Endothelial cell of umbilical vein (primary cell): ENCODE results near the gene RET. TPM values are rescaled to one million over a fixed set of nuclear protein-coding genes. Genes with fewer than 3 reads are reported as not detected.

Source experiments
- BruUV-seq: library from RNA; stranded (reverse); fragments of 400-500 nt; replicated peaks from 2 replicates; lab custom pipeline; 2021; lab: Mats Ljungman, UMichigan
- CTCF ChIA-PET: fragments of 300-600, 350-600 bp; sonication (Branson Sonifier 250); formaldehyde crosslinking; loops from one replicate; lab custom pipeline; 2021; ENCODE audit warnings: antibody characterized with exemption, inconsistent platforms; lab: Charles Lee
- POLR2A ChIA-PET: fragments of 300-600, 350-600 bp; sonication (Branson Sonifier 250); formaldehyde crosslinking; loops from one replicate; lab custom pipeline; 2021; ENCODE audit warnings: antibody characterized with exemption, inconsistent platforms; lab: Charles Lee
- DNase-seq: peaks from one replicate; pipeline ENCODE4 v3.0.0-alpha.2; 2011; ENCODE audit warnings: low read depth, low spot score
- FAIRE-seq: peaks from 2 replicates; lab custom pipeline; 2011; peaks lifted over from hg19 to GRCh38; lab: Jason Lieb, UNC
- H2AFZ ChIP-seq: 2 replicates; pipeline ENCODE4 v1.6.0; 2012; ENCODE audit warnings: low read depth, low read length, control low read depth, inconsistent platforms
- H3K27ac ChIP-seq: 2 replicates; pipeline ENCODE4 v1.5.1; 2011; ENCODE audit warnings: low read depth, mild to moderate bottlenecking, control low read depth, low read length, moderate library complexity; ENCODE audit not compliant: insufficient read depth
- H3K27me3 ChIP-seq, 2 experiments: 2 replicates each; pipeline versions ENCODE4 v1.6.0 to v1.6.1; 2011; ENCODE audit warnings: low read length in 2 of 2, mixed read lengths in 1 of 2; ENCODE audit not compliant: control insufficient read depth in 2 of 2, insufficient read depth in 2 of 2
- H3K36me3 ChIP-seq, 2 experiments: 2 replicates in 1 of 2; 3 replicates in 1 of 2; pipeline ENCODE4 v1.5.1; 2011; ENCODE audit warnings: low read length in 2 of 2, mild to moderate bottlenecking in 1 of 2, moderate library complexity in 1 of 2; ENCODE audit not compliant: control insufficient read depth in 2 of 2, insufficient read depth in 2 of 2; ENCODE audit errors: extremely low read depth in 1 of 2
- H3K4me1 ChIP-seq: 3 replicates; pipeline ENCODE4 v1.5.1; 2011; ENCODE audit warnings: mild to moderate bottlenecking, low read length; ENCODE audit not compliant: control insufficient read depth, insufficient read depth; ENCODE audit errors: extremely low read depth
- H3K4me2 ChIP-seq: 2 replicates; pipeline ENCODE4 v1.6.1; 2011; ENCODE audit warnings: low read length, control low read depth, mixed read lengths; ENCODE audit not compliant: insufficient read depth
- H3K4me3 ChIP-seq, 3 experiments: fragments of 200-600 bp in 1 of 3; sonication (generic), shearing (Covaris generic) in 1 of 3; replicated peaks in 1 of 3; 2 replicates each; pipeline ENCODE4 v1.5.1; 2011 to 2016; ENCODE audit warnings: control low read depth in 3 of 3, low read length in 3 of 3, mild to moderate bottlenecking in 2 of 3, inconsistent platforms in 1 of 3, low read depth in 1 of 3, moderate library complexity in 1 of 3; ENCODE audit not compliant: insufficient read depth in 1 of 3
- H3K79me2 ChIP-seq: 2 replicates; pipeline ENCODE4 v1.6.0; 2012; ENCODE audit warnings: low read length, inconsistent platforms; ENCODE audit not compliant: control insufficient read depth, insufficient read depth
- H3K9ac ChIP-seq: replicated peaks from 2 replicates; pipeline ENCODE3; 2011; ENCODE audit warnings: low read length, control low read depth; ENCODE audit not compliant: insufficient read depth; ENCODE audit errors: extremely low read depth
- H3K9me1 ChIP-seq: replicated peaks from 3 replicates; pipeline ENCODE4 v1.6.0; 2011; ENCODE audit warnings: mild to moderate bottlenecking, low read length; ENCODE audit not compliant: control insufficient read depth, insufficient read depth; ENCODE audit errors: extremely low read depth
- H3K9me3 ChIP-seq: replicated peaks from 2 replicates; pipeline ENCODE4 v1.5.1; 2012; ENCODE audit warnings: low read length, inconsistent platforms; ENCODE audit not compliant: control insufficient read depth, insufficient read depth
- H4K20me1 ChIP-seq: replicated peaks from 2 replicates; pipeline ENCODE3; 2011; ENCODE audit warnings: mild to moderate bottlenecking, low read length; ENCODE audit not compliant: control insufficient read depth, insufficient read depth; ENCODE audit errors: extremely low read depth
- CTCF ChIP-seq, 2 donors: IDR thresholded peaks; 1 replicate in 1 of 2; 2 replicates in 1 of 2; pipeline ENCODE4 v1.5.1; 2011; ENCODE audit warnings: low read length in 2 of 2, mild to moderate bottlenecking in 2 of 2, moderate library complexity in 2 of 2, control low read depth in 1 of 2, inconsistent platforms in 1 of 2, low read depth in 1 of 2; ENCODE audit not compliant: insufficient read depth in 1 of 2; ENCODE audit errors: extremely low read depth in 1 of 2
- EZH2 ChIP-seq: IDR thresholded peaks from 2 replicates; pipeline ENCODE4 v1.6.1; 2012; ENCODE audit warnings: borderline replicate concordance, low read depth, mild to moderate bottlenecking, moderate library complexity, low read length, inconsistent platforms; ENCODE audit not compliant: severe bottlenecking
- FOS ChIP-seq: IDR thresholded peaks from 2 replicates; pipeline ENCODE4 v1.6.1; 2011; ENCODE audit warnings: mild to moderate bottlenecking, low read length, moderate library complexity, borderline replicate concordance; ENCODE audit not compliant: insufficient read depth
- GATA2 ChIP-seq: IDR thresholded peaks from 2 replicates; pipeline ENCODE4 v1.7.0; 2011; ENCODE audit warnings: low read depth, mild to moderate bottlenecking, moderate library complexity, mixed read lengths, low read length; ENCODE audit not compliant: insufficient read length, insufficient read depth
- JUN ChIP-seq: IDR thresholded peaks from 2 replicates; pipeline ENCODE4 v1.6.1; 2011; ENCODE audit warnings: borderline replicate concordance, low read depth; ENCODE audit not compliant: insufficient read length, insufficient read depth
- MAX ChIP-seq: IDR thresholded peaks from 2 replicates; pipeline ENCODE4 v1.6.1; 2011; ENCODE audit not compliant: insufficient read depth, insufficient read length
- MYC ChIP-seq: IDR thresholded peaks from one replicate; pipeline ENCODE4 v1.6.1; 2011; ENCODE audit warnings: mild to moderate bottlenecking, low read depth, low read length
- POLR2A ChIP-seq: IDR thresholded peaks from 2 replicates; pipeline ENCODE4 v1.6.1; 2012; ENCODE audit warnings: low read depth, mild to moderate bottlenecking, control low read depth, low read length
- POLR2AphosphoS5 ChIP-seq: IDR thresholded peaks from 2 replicates; pipeline ENCODE4 v1.6.1; 2012; ENCODE audit warnings: low read depth, mild to moderate bottlenecking, control low read depth, low read length, moderate library complexity; ENCODE audit not compliant: insufficient read depth
- dilution Hi-C: fragments of 300-500 bp; cut with MboI; formaldehyde crosslinking; loops from one replicate; pipeline ENCODE4 v1.15.0; 2019; ENCODE audit warnings: low sequenced_read_pairs; ENCODE audit not compliant: extremely low pct_ligation_motif_present
- intact Hi-C: fragments of 100-400 bp; cut with micrococcal nuclease; formaldehyde crosslinking; loops from one replicate; pipeline ENCODE4 v1.10.0; 2022
- polyA plus RNA-seq, 4 experiments: library from polyadenylated mRNA; depleted of rRNA in 3 of 4; stranded (reverse) in 3 of 4; unstranded in 1 of 4; fragments of >200 nt; gene quantifications; 2 replicates each; pipeline versions ENCODE4 v1.2.1 to v1.2.3, GENCODE V29; 2011 to 2012; ENCODE audit warnings: missing spikeins in 1 of 4
- total RNA-seq: library from RNA; stranded (reverse); gene quantifications from 2 replicates; pipeline ENCODE4 v1.2.3, GENCODE V29; 2021

The RET gene
- total and polyA plus RNA-seq, 2 donors (not counting 3 experiments of a cell fraction or from before 2014, with no cell fraction given): 0.04 to 0.22 TPM

GRCh38 chr10:43058716-43059335, 18.0 kb upstream of the RET start:
- Histone ChIP-seq H3K27me3 (no peaks in the 10 kb centered on the region), H3K4me1 (no peaks in the 10 kb centered on the region), H3K79me2 (no peaks in the 10 kb centered on the region), H3K4me3 (no peak overlapping the region), H2AFZ (no peak overlapping the region), H4K20me1 (no peaks in the 10 kb centered on the region), H3K9me1 (no peaks in the 10 kb centered on the region), H3K36me3 (no peaks in the 10 kb centered on the region), H3K27ac (no peak overlapping the region), H3K9ac (no peak overlapping the region), H3K4me2 (no peak overlapping the region), H3K9me3 (no peaks in the 10 kb centered on the region)
- DNase-seq (no peak), FAIRE-seq (no peak)
- ChIA-PET CTCF (no interaction called here), POLR2A (no interaction called here)
- no TSS peak for BruUV-seq
- dilution Hi-C loops: no loop called here
- intact Hi-C loops: no loop called here
- TF ChIP-seq POLR2A: no peak
- no peak for TF ChIP-seq EZH2
- TF ChIP-seq MYC: no peak
- no peak for TF ChIP-seq CTCF (IDR thresholded peaks at IDR 0.05; ENCODE audit: extremely low read depth in 1 of 2, insufficient read depth in 1 of 2, low read depth in 1 of 2, low read length in 2 of 2)
- TF ChIP-seq POLR2AphosphoS5: no peak
- TF ChIP-seq MAX: no peak
- no peak for TF ChIP-seq FOS
- TF ChIP-seq GATA2: no peak
- TF ChIP-seq JUN: no peak
